Measurements from ENCODE around the gene APOBEC3B. TPM values are rescaled to one million over a fixed set of nuclear protein-coding genes. Genes with fewer than 3 reads are reported as not detected.

Gene APOBEC3B
- 17.9 and 19.5 TPM in 2 replicates for total RNA-seq

- DNase-seq (ENCODE audit: low spot score): peak; percentile 75
- peak within 1 kb of the TSS; percentile 75 for H3K4me3 Mint-ChIP-seq
- H3K36me3 Mint-ChIP-seq (ENCODE audit: low read depth): peaks cover 16% of the 10 kb centered on the region
- peaks cover 53% of the 10 kb centered on the region for H3K4me1 Mint-ChIP-seq (ENCODE audit: low read depth)
- H3K27ac Mint-ChIP-seq: peak within 1 kb of the TSS; percentile 91
- intact Hi-C loops (cut with micrococcal nuclease): loop anchor here (1.0 to 10.0 kb wide), 5 partner anchors 9 to 1177 kb away; partner anchors contain the start of genes APOBEC3H, GCAT and SUN2
- peaks cover 9% of the 10 kb centered on the region for H3K9me3 Mint-ChIP-seq
- H3K27me3 Mint-ChIP-seq (ENCODE audit: insufficient read depth): no peaks in the 10 kb centered on the region
These were observed at the start of gene APOBEC3B for GRCh38 chr22:38981992-38982927. APOBEC3B (plus strand) TSS chr22:38982347; CDS start chr22:38982454, 107 bp downstream.

DNA sequence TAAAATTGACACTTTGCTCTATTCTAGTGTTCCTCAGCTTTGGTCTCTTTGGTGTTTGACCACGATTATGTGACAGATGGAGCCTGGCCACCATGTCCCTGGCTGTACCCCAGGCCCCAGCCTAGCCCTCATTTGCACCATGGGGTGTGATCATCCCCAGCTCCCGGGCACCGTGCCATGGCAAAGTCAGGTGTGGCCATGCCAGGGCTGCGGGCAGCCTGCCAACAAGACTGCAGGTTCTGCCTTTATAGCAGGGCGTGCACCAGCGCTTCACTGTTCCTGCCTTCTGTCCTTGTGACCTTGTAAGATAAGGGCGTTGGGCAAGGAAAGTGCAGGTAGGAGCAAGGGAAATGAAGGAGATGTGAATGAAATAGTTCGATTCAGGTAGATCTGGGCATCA lies 47.1 kb upstream of the APOBEC3B start:
- intact Hi-C loops (cut with micrococcal nuclease): no loop called here
- Mint-ChIP-seq H3K27ac (no peak overlapping the region), H3K4me3 (no peak overlapping the region), H3K9me3 (no peaks in the 10 kb centered on the region), H3K27me3 (ENCODE audit: insufficient read depth) (peaks cover 38% of the 10 kb centered on the region), H3K36me3 (ENCODE audit: low read depth) (no peaks in the 10 kb centered on the region), H3K4me1 (ENCODE audit: low read depth) (peaks cover 11% of the 10 kb centered on the region)
- DNase-seq (ENCODE audit: low spot score): no peak

DNA sequence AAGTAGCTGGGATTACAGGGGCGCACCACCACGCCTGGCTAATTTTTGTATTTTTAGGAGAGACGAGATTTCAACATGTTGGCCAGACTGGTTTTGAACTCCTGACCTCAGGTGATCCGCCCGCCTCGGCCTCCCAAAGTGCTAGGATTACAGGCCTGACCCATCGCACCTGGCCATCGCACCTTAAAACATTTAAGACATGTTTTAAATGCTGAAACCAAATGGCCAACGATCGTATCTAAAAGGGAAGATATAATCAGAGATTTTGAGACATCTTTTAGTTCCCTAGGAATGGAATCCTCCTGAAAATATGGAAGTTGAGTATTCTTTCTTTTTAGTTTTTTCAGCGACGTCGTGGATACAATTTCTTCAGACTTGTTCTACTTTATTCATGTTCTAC lies 46.5 kb upstream of the APOBEC3B start:
- Mint-ChIP-seq H3K9me3 (no peaks in the 10 kb centered on the region), H3K27me3 (ENCODE audit: insufficient read depth) (peaks cover 38% of the 10 kb centered on the region), H3K36me3 (ENCODE audit: low read depth) (no peaks in the 10 kb centered on the region), H3K4me3 (no peak overlapping the region), H3K4me1 (ENCODE audit: low read depth) (peaks cover 11% of the 10 kb centered on the region), H3K27ac (no peak overlapping the region)
- DNase-seq (ENCODE audit: low spot score): no peak
- intact Hi-C loops (cut with micrococcal nuclease): no loop called here

GRCh38 chr22:38936562-38936961 lies 45.6 kb upstream of the APOBEC3B start:
- intact Hi-C loops (cut with micrococcal nuclease): no loop called here
- Mint-ChIP-seq H3K9me3 (no peaks in the 10 kb centered on the region), H3K27me3 (ENCODE audit: insufficient read depth) (peaks cover 38% of the 10 kb centered on the region), H3K4me3 (no peak overlapping the region), H3K27ac (no peak overlapping the region), H3K4me1 (ENCODE audit: low read depth) (peaks cover 21% of the 10 kb centered on the region), H3K36me3 (ENCODE audit: low read depth) (no peaks in the 10 kb centered on the region)
- no peak for DNase-seq (ENCODE audit: low spot score)

GRCh38 chr22:38937036-38937435 lies 45.1 kb upstream of the APOBEC3B start:
- Mint-ChIP-seq H3K27ac (no peak overlapping the region), H3K27me3 (ENCODE audit: insufficient read depth) (peaks cover 38% of the 10 kb centered on the region), H3K4me1 (ENCODE audit: low read depth) (peaks cover 25% of the 10 kb centered on the region), H3K36me3 (ENCODE audit: low read depth) (no peaks in the 10 kb centered on the region), H3K9me3 (no peaks in the 10 kb centered on the region), H3K4me3 (no peak overlapping the region)
- intact Hi-C loops (cut with micrococcal nuclease): no loop called here
- DNase-seq (ENCODE audit: low spot score): no peak

GRCh38 chr22:38937541-38937940 lies 44.6 kb upstream of the APOBEC3B start:
- H3K27me3 Mint-ChIP-seq (ENCODE audit: insufficient read depth): peaks cover 34% of the 10 kb centered on the region
- H3K36me3 Mint-ChIP-seq (ENCODE audit: low read depth): no peaks in the 10 kb centered on the region
- H3K27ac Mint-ChIP-seq: peak overlapping the region; percentile 40
- no peak for DNase-seq (ENCODE audit: low spot score)
- H3K4me1 Mint-ChIP-seq (ENCODE audit: low read depth): peaks cover 29% of the 10 kb centered on the region
- intact Hi-C loops (cut with micrococcal nuclease): no loop called here
- H3K4me3 Mint-ChIP-seq: no peak overlapping the region
- no peaks in the 10 kb centered on the region for H3K9me3 Mint-ChIP-seq

DNA sequence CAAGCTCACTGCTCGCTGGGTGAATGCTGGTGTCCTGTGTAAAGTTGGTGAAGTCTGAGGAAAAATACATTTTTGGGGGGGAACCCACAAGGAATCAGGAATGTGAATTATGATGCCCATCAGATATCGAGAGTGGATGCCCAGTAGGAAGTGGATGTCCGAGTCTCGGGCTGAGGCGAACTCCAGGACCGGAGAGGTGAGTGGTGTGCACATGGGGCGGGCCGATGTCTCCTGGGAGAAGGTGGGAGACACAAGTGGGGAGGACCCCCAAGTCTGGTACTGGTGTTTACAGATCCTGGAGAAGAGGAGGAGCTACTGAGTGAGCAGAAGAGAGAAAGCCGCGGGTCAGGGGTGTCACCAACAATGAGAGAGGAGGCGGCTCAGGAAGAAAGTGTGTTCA lies 43.9 kb upstream of the APOBEC3B start:
- Mint-ChIP-seq H3K9me3 (no peaks in the 10 kb centered on the region), H3K4me1 (ENCODE audit: low read depth) (peaks cover 34% of the 10 kb centered on the region), H3K4me3 (no peak overlapping the region), H3K27ac (no peak overlapping the region), H3K36me3 (ENCODE audit: low read depth) (no peaks in the 10 kb centered on the region), H3K27me3 (ENCODE audit: insufficient read depth) (peaks cover 32% of the 10 kb centered on the region)
- intact Hi-C loops (cut with micrococcal nuclease): no loop called here
- DNase-seq (ENCODE audit: low spot score): no peak

DNA sequence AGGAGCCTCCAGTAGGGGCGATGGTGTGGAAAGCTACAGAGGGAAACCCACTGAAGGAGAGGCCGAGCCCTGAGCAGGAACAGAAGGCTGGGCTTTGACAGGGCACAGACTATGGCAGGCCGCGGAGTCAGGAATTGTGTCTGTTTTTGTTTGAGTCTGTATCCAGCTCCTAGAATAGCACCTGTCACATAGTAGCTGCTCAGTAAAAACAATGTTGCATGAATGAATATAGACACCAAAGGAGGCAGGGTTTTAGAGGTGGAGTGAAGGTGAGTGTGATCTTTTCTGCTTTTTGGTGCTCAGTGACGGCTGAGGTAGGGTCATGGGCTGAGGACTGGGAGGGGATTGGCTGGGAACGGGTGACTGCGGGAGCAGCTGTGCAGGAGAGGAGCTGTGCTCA lies 43.2 kb upstream of the APOBEC3B start:
- no peak overlapping the region for H3K4me3 Mint-ChIP-seq
- peak overlapping the region; percentile 18 for H3K27ac Mint-ChIP-seq
- peaks cover 41% of the 10 kb centered on the region for H3K4me1 Mint-ChIP-seq (ENCODE audit: low read depth)
- no peak for DNase-seq (ENCODE audit: low spot score)
- no peaks in the 10 kb centered on the region for H3K36me3 Mint-ChIP-seq (ENCODE audit: low read depth)
- no peaks in the 10 kb centered on the region for H3K9me3 Mint-ChIP-seq
- peaks cover 29% of the 10 kb centered on the region for H3K27me3 Mint-ChIP-seq (ENCODE audit: insufficient read depth)
- intact Hi-C loops (cut with micrococcal nuclease): no loop called here

- peak overlapping the region; percentile 83 for H3K27ac Mint-ChIP-seq
- peaks cover 18% of the 10 kb centered on the region for H3K27me3 Mint-ChIP-seq (ENCODE audit: insufficient read depth)
- H3K4me1 Mint-ChIP-seq (ENCODE audit: low read depth): peaks cover 44% of the 10 kb centered on the region
- no peaks in the 10 kb centered on the region for H3K36me3 Mint-ChIP-seq (ENCODE audit: low read depth)
- intact Hi-C loops (cut with micrococcal nuclease): loop anchor here (1.0 to 5.0 kb wide), 10 partner anchors 13 to 325 kb away; partner anchors contain the start of genes DNAL4 and GTPBP1
- H3K9me3 Mint-ChIP-seq: no peaks in the 10 kb centered on the region
- peak overlapping the region; percentile 58 for H3K4me3 Mint-ChIP-seq
- no peak for DNase-seq (ENCODE audit: low spot score)
These were observed 41.2 kb upstream of the APOBEC3B start for GRCh38 chr22:38940811-38941384.

DNA sequence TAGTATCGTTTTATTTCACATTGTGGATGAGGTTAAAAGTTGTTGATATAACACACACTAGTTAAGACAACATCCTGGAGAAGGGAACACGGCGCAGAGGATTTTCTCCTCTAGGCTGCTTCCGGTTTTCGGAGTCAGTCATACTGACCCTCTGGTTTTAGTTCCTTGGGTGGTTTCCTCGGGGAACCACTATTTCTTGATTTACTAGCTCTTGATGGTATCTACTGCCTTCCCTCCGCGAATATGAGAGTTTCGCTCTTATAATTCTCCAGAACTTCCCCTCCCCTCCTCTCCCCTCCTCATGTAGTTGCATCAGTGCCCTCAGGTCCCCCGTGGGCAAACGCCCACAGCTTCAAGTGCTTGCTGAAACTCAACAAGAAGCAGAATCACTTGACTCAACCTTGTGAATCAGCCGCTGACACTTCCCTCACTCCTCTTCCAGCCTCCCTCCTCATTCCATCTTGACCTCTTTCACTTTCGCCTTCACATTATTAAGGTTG lies 40.6 kb upstream of the APOBEC3B start:
- Mint-ChIP-seq H3K27ac (peak overlapping the region; percentile 83), H3K9me3 (no peaks in the 10 kb centered on the region), H3K36me3 (ENCODE audit: low read depth) (no peaks in the 10 kb centered on the region), H3K27me3 (ENCODE audit: insufficient read depth) (peaks cover 20% of the 10 kb centered on the region), H3K4me3 (peak overlapping the region; percentile 58), H3K4me1 (ENCODE audit: low read depth) (peaks cover 44% of the 10 kb centered on the region)
- intact Hi-C loops (cut with micrococcal nuclease): loop anchor here (1.0 to 5.0 kb wide), 10 partner anchors 13 to 325 kb away; partner anchors contain the start of genes DNAL4 and GTPBP1
- DNase-seq (ENCODE audit: low spot score): peak; percentile 37

GRCh38 chr22:38942702-38943101 lies 39.4 kb upstream of the APOBEC3B start:
- H3K27ac Mint-ChIP-seq: peak overlapping the region; percentile 52
- peaks cover 45% of the 10 kb centered on the region for H3K4me1 Mint-ChIP-seq (ENCODE audit: low read depth)
- no peaks in the 10 kb centered on the region for H3K36me3 Mint-ChIP-seq (ENCODE audit: low read depth)
- DNase-seq (ENCODE audit: low spot score): no peak
- peaks cover 23% of the 10 kb centered on the region for H3K27me3 Mint-ChIP-seq (ENCODE audit: insufficient read depth)
- intact Hi-C loops (cut with micrococcal nuclease): loop anchor here (5.0 kb wide), 1 partner anchor 60 kb away; no protein-coding TSS in a partner anchor
- peak overlapping the region; percentile 58 for H3K4me3 Mint-ChIP-seq
- H3K9me3 Mint-ChIP-seq: no peaks in the 10 kb centered on the region

DNA sequence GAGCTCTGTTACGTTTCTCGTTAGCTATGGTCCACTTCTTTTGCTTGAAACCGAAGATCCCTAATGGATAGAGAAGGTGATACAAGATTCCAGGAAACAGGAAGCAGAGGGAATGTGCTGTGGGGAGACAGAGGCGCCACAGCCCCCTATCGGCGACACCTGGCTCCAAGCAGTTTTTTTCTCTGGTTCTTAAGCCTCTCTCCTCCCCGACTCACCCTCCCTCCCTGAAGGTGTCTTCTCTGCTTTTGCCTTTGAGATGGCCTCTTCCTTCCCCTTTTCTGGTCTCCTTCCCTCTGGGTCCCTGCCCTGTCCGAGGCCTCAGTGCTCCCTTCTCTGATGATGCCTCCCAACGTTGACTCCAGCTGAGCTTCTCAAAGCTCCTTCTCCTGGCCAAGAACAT lies 38.9 kb upstream of the APOBEC3B start:
- Mint-ChIP-seq H3K4me1 (ENCODE audit: low read depth) (peaks cover 42% of the 10 kb centered on the region), H3K36me3 (ENCODE audit: low read depth) (no peaks in the 10 kb centered on the region), H3K4me3 (peak overlapping the region; percentile 37), H3K27ac (peak overlapping the region; percentile 71), H3K9me3 (no peaks in the 10 kb centered on the region), H3K27me3 (ENCODE audit: insufficient read depth) (peaks cover 19% of the 10 kb centered on the region)
- DNase-seq (ENCODE audit: low spot score): no peak
- intact Hi-C loops (cut with micrococcal nuclease): loop anchor here (5.0 kb wide), 1 partner anchor 59 kb away; no protein-coding TSS in a partner anchor

- Mint-ChIP-seq H3K27me3 (ENCODE audit: insufficient read depth) (peaks cover 14% of the 10 kb centered on the region), H3K27ac (peak overlapping the region; percentile 71), H3K36me3 (ENCODE audit: low read depth) (no peaks in the 10 kb centered on the region), H3K4me3 (no peak overlapping the region), H3K4me1 (ENCODE audit: low read depth) (peaks cover 42% of the 10 kb centered on the region), H3K9me3 (no peaks in the 10 kb centered on the region)
- intact Hi-C loops (cut with micrococcal nuclease): loop anchor here (5.0 kb wide), 1 partner anchor 58 kb away; no protein-coding TSS in a partner anchor
- no peak for DNase-seq (ENCODE audit: low spot score)
These were observed 38.3 kb upstream of the APOBEC3B start for GRCh38 chr22:38943882-38944281.

All from activated T-helper 1 cell treated with anti-CD3 and anti-CD28 coated beads, Interleukin-12 subunit alpha, Interleukin-12 subunit beta, Interleukin-2, Interleukin-4 antibody, amounts not matched to agents 30 ng/mL and 10 ng/mL and 1 ng/mL, durations not matched to agents 14 hours and 24 hours and 36 hours (primary cell).